ENCODE data around the gene WNT11. TPM values are rescaled to one million over a fixed set of nuclear protein-coding genes. Genes with fewer than 3 reads are reported as not detected.

WNT11 gene
- total RNA-seq, 1 experiment from 2014 or later, result 29.0 TPM

DNA sequence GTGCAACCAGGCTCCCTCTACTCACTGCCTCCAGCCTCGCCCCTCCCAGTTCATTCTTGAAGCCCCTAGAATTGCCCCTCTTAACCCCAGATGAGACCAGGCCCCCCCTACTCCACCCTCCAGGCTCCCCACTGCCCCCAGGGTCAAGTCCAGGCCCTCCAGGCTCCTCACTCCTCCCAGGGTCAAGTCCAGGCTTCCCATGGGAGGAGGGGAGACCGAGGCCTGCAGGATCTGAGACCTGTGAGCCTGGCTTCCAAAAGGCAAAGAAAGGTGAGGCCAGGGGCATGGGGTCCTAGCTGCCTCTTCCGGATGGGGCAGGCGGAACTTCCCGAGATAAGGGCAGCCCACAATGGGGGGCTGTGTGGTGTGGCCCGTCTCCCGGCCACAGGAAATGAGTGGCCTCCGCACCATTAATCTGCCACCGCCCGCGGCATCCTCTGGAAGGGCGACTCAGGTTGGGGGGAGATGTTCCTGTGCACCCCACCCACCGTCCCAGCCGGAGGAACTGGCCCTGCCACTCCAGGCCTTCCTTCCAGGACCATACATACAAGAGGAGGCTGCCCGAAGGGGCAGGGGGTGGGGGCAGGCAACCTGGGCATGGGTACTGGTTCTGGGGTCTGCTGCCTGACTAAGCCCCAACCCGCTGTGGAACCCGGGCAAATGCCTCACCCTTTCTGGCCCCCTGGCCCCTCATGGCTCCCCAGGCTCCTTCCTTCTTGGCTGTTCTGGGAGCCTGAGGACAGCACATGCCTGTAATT, 35.1 kb upstream of the WNT11 start:
- POLR2A ChIA-PET, result no interaction called here
- Histone ChIP-seq H3K4me3 (ENCODE audit: low read depth, low read length) (no peak overlapping the region), H3K36me3 (ENCODE audit: control insufficient read depth, insufficient read depth, low read length) (no peaks in the 10 kb centered on the region), H3K9me3 (no peaks in the 10 kb centered on the region), H3K4me1 (no peaks in the 10 kb centered on the region), H3K27me3 (replicated peaks; ENCODE audit: control insufficient read depth, insufficient read depth, low read length) (no peaks in the 10 kb centered on the region)
- no peaks in the 10 kb centered on the region for H3K9me3 Mint-ChIP-seq (ENCODE audit: unreplicated experiment)
- no peak for TF ChIP-seq CTCF (IDR thresholded peaks at IDR 0.05; ENCODE audit: insufficient read depth in 1 of 2, low read depth in 1 of 2, low read length in 1 of 2, severe bottlenecking in 1 of 2, unreplicated experiment in 1 of 2)
- H3K27me3 Mint-ChIP-seq (ENCODE audit: insufficient read depth, unreplicated experiment), result no peaks in the 10 kb centered on the region
- BruUV-seq (replicated peaks), result no TSS peak
- no peak overlapping the region for H3K4me3 Mint-ChIP-seq (ENCODE audit: unreplicated experiment)
- no peaks in the 10 kb centered on the region for H3K4me1 Mint-ChIP-seq (ENCODE audit: low read depth, unreplicated experiment)
- no peak overlapping the region for H3K27ac Mint-ChIP-seq (ENCODE audit: unreplicated experiment)
- no peak for DNase-seq
- CTCF ChIA-PET, result interaction anchor here (1.4 kb wide), 1 partner anchor 77 kb away, joined by 5 read pairs; no protein-coding TSS in a partner anchor
- intact Hi-C loops (cut with micrococcal nuclease; ENCODE audit: unreplicated experiment), result no loop called here
- no peaks in the 10 kb centered on the region for H3K36me3 Mint-ChIP-seq (ENCODE audit: insufficient read depth, unreplicated experiment)

- no peak overlapping the region for H3K27ac Mint-ChIP-seq (ENCODE audit: unreplicated experiment)
- no peak overlapping the region for H3K4me3 Mint-ChIP-seq (ENCODE audit: unreplicated experiment)
- no peaks in the 10 kb centered on the region for H3K27me3 Mint-ChIP-seq (ENCODE audit: insufficient read depth, unreplicated experiment)
These were observed 34.4 kb upstream of the WNT11 start for GRCh38 chr11:76240666-76241065.

GRCh38 chr11:76240161-76240540, 33.8 kb upstream of the WNT11 start:
- ChIA-PET POLR2A (no interaction called here), CTCF (interaction anchor here (0.6 to 1.4 kb wide), 4 partner anchors 10 to 89 kb away, joined by 3 to 6 read pairs (median 4); no protein-coding TSS in a partner anchor)
- no peak overlapping the region for H3K4me3 ChIP-seq (ENCODE audit: low read depth, low read length)
- peaks cover 3% of the 10 kb centered on the region for H3K27me3 Mint-ChIP-seq (ENCODE audit: insufficient read depth, unreplicated experiment)
- no peak for TF ChIP-seq CTCF (IDR thresholded peaks at IDR 0.05; ENCODE audit: insufficient read depth in 1 of 2, low read depth in 1 of 2, low read length in 1 of 2, severe bottlenecking in 1 of 2, unreplicated experiment in 1 of 2)
- DNase-seq, result no peak
- H3K4me1 ChIP-seq, result no peaks in the 10 kb centered on the region
- H3K27ac Mint-ChIP-seq (ENCODE audit: unreplicated experiment), result no peak overlapping the region
- H3K4me1 Mint-ChIP-seq (ENCODE audit: low read depth, unreplicated experiment), result peaks cover 6% of the 10 kb centered on the region
- no peak overlapping the region for H3K4me3 Mint-ChIP-seq (ENCODE audit: unreplicated experiment)
- H3K9me3 ChIP-seq, result no peaks in the 10 kb centered on the region
- intact Hi-C loops (cut with micrococcal nuclease; ENCODE audit: unreplicated experiment), result no loop called here
- no peaks in the 10 kb centered on the region for H3K27me3 ChIP-seq (replicated peaks; ENCODE audit: control insufficient read depth, insufficient read depth, low read length)
- H3K36me3 ChIP-seq (ENCODE audit: control insufficient read depth, insufficient read depth, low read length), result no peaks in the 10 kb centered on the region
- BruUV-seq (replicated peaks), result no TSS peak
- H3K36me3 Mint-ChIP-seq (ENCODE audit: insufficient read depth, unreplicated experiment), result peaks cover 11% of the 10 kb centered on the region
- H3K9me3 Mint-ChIP-seq (ENCODE audit: unreplicated experiment), result no peaks in the 10 kb centered on the region

More at GRCh38 chr11:76240666-76241065, 34.4 kb upstream of the WNT11 start:
- Histone ChIP-seq H3K36me3 (ENCODE audit: control insufficient read depth, insufficient read depth, low read length) (no peaks in the 10 kb centered on the region), H3K9me3 (no peaks in the 10 kb centered on the region), H3K27me3 (replicated peaks; ENCODE audit: control insufficient read depth, insufficient read depth, low read length) (no peaks in the 10 kb centered on the region), H3K4me1 (no peaks in the 10 kb centered on the region), H3K4me3 (ENCODE audit: low read depth, low read length) (no peak overlapping the region)
- BruUV-seq (replicated peaks), result no TSS peak
- intact Hi-C loops (cut with micrococcal nuclease; ENCODE audit: unreplicated experiment), result no loop called here
- no peak for TF ChIP-seq CTCF (IDR thresholded peaks at IDR 0.05; ENCODE audit: insufficient read depth in 1 of 2, low read depth in 1 of 2, low read length in 1 of 2, severe bottlenecking in 1 of 2, unreplicated experiment in 1 of 2)
- DNase-seq, result no peak
- ChIA-PET CTCF (interaction anchor here (0.9 to 1.4 kb wide), 3 partner anchors 23 to 88 kb away, joined by 4 to 6 read pairs (median 4); no protein-coding TSS in a partner anchor), POLR2A (no interaction called here)
- H3K36me3 Mint-ChIP-seq (ENCODE audit: insufficient read depth, unreplicated experiment), result peaks cover 6% of the 10 kb centered on the region
- H3K9me3 Mint-ChIP-seq (ENCODE audit: unreplicated experiment), result no peaks in the 10 kb centered on the region
- peaks cover 1% of the 10 kb centered on the region for H3K4me1 Mint-ChIP-seq (ENCODE audit: low read depth, unreplicated experiment)

Data from Caco-2 (cell line).